ENCODE data around the gene SLC35E1.

The SLC35E1 gene

DNA sequence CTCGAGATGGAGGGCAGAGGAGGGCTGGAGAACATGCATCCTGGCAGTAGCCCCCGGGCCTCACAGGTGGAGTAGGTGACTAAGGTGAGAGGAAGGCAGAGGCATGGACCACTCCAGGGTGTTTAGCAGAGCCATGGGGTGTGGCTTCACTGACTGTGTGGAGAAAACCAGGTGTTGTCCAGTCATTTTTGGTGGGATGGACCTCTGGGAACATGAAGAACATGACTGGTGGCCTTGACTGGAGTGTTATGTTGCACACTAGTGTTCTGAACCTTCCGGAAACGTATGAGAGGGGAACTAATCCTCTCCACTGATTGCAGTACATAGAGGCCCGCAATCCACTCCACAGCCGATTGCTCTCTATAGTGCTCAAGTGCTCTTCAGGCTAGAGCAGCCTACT lies 38.9 kb upstream of the SLC35E1 start:
- 94 to 95% methylated on average over 6 of the region's 6 CpGs for WGBS, 2 experiments
- Histone ChIP-seq H3K27ac (ENCODE audit: insufficient read depth, low read depth, low read length, poor library complexity, severe bottlenecking) (no peak overlapping the region), H3K4me3 (ENCODE audit: insufficient read depth, low read depth, low read length) (no peak overlapping the region), H3K36me3 (ENCODE audit: control insufficient read depth, insufficient read depth, low read length) (no peaks in the 10 kb centered on the region), H3K4me1 (ENCODE audit: control insufficient read depth, insufficient read depth, low read length) (peaks cover under 1% of the 10 kb centered on the region), H3K27me3 (ENCODE audit: control insufficient read depth, insufficient read depth, low read length, poor library complexity, severe bottlenecking) (no peaks in the 10 kb centered on the region), H3K9me3 (ENCODE audit: control insufficient read depth, low read length) (no peaks in the 10 kb centered on the region)

DNA sequence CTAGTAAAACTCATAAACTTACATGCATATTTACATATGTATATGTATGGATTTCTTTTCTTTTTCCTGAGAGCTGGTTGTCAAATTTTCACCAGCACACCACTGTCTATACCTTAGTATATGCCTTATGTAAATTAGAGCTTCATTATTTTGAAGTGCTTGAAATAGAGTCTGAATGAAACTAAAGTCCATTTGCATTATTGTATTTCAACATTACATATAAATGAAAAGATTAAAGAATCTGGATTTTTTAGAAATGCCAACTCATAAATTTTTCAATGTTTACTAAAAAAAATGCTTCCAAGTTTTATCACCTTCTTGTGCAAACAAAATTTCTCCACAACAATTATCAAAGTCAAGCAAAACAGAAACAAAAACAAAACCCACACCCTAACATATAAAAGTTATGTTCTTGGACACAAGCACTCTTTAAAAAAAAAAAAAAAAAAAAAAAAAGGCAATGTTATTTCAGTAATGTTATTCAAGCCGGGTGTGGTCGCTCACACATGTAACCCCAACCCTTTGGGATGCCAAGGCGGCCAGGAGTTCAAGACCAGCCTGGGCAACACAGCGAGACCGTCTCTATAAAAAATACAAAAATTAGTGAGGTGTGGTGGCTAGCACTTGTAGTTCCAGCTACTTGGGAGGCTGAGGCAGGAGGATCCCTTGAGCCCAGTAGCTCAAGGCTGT lies 37.4 kb upstream of the SLC35E1 start:
- Histone ChIP-seq H3K4me1 (ENCODE audit: control insufficient read depth, insufficient read depth, low read length) (no peaks in the 10 kb centered on the region), H3K27me3 (ENCODE audit: control insufficient read depth, insufficient read depth, low read length, poor library complexity, severe bottlenecking) (no peaks in the 10 kb centered on the region), H3K36me3 (ENCODE audit: control insufficient read depth, insufficient read depth, low read length) (no peaks in the 10 kb centered on the region), H3K9me3 (ENCODE audit: control insufficient read depth, low read length) (no peaks in the 10 kb centered on the region), H3K4me3 (ENCODE audit: insufficient read depth, low read depth, low read length) (no peak overlapping the region), H3K27ac (ENCODE audit: insufficient read depth, low read depth, low read length, poor library complexity, severe bottlenecking) (no peak overlapping the region)
- WGBS, 2 experiments = 91 to 93% methylated on average over 5 of the region's 5 CpGs

DNA sequence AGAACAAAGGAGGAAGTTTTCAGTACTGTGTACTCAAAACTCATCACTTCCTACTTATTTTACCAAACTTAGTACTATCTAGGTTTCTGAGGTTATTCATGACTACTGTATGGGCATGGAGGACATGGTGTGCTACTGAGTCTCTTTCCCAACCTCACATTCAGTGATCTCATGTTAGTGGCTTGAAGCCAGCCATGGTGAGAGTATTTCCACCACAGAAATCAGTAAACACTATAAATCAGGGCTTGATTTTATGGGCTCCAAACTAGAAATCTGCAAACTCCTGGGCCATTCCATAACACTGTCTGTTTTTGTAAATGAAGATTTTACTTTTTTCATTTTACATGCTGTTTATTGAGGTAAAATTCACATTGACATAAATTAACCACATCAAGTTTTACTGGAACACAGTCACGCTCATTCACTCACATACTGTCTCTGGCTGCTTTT lies 36.1 kb upstream of the SLC35E1 start:
- WGBS, 2 experiments = 91 to 92% methylated on average over 1 of the region's 1 CpG
- H3K4me1 ChIP-seq (ENCODE audit: control insufficient read depth, insufficient read depth, low read length) = no peaks in the 10 kb centered on the region
- H3K9me3 ChIP-seq (ENCODE audit: control insufficient read depth, low read length) = no peaks in the 10 kb centered on the region
- H3K27me3 ChIP-seq (ENCODE audit: control insufficient read depth, insufficient read depth, low read length, poor library complexity, severe bottlenecking) = no peaks in the 10 kb centered on the region
- H3K27ac ChIP-seq (ENCODE audit: insufficient read depth, low read depth, low read length, poor library complexity, severe bottlenecking) = no peak overlapping the region
- no peak overlapping the region for H3K4me3 ChIP-seq (ENCODE audit: insufficient read depth, low read depth, low read length)
- no peaks in the 10 kb centered on the region for H3K36me3 ChIP-seq (ENCODE audit: control insufficient read depth, insufficient read depth, low read length)

DNA sequence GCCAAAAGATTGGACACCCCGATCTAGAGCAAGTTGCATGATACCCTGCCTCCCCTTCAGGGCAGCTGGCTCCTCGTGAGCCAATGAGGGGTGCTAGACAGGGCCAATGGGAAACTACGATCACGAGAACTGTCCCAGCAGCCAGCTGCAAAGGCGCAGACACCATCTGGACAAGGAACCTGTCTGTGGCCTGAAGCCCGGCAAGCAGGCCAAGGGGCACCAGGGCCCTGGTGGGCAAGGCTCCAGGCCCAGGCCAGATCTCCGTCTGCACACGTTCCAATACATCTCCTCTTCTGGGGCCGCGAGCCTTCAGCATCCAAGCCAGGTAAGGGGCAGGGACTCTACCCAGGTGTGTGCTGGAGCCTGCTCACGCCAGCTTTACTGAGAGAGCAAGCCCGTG lies 35.6 kb upstream of the SLC35E1 start:
- Histone ChIP-seq H3K4me3 (ENCODE audit: insufficient read depth, low read depth, low read length) (no peak overlapping the region), H3K36me3 (ENCODE audit: control insufficient read depth, insufficient read depth, low read length) (no peaks in the 10 kb centered on the region), H3K27ac (ENCODE audit: insufficient read depth, low read depth, low read length, poor library complexity, severe bottlenecking) (no peak overlapping the region), H3K9me3 (ENCODE audit: control insufficient read depth, low read length) (no peaks in the 10 kb centered on the region), H3K27me3 (ENCODE audit: control insufficient read depth, insufficient read depth, low read length, poor library complexity, severe bottlenecking) (no peaks in the 10 kb centered on the region), H3K4me1 (ENCODE audit: control insufficient read depth, insufficient read depth, low read length) (no peaks in the 10 kb centered on the region)
- 92% methylated on average over 12 of the region's 12 CpGs for WGBS, 2 experiments

DNA sequence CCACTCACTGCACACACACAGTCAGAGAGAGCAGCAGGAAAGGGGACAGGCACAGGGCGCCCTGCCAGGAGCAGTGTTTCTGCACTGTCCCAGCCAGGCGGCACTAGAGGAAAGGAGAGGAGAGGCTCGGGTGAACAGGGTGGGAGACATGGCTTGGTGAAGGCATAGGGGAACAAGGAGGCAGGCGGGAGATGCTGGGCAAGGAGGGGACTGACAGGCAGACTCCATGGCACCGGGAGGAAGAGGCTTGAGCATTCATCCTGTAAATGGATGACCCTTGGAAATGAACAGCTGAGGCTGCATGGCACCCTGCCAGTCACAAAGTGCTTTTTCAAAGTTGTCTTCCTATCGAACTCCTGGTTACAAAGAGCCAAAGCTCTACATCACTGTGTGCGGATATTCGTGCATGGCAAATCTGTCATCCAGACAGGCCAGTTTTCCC lies 33.4 kb upstream of the SLC35E1 start:
- no peaks in the 10 kb centered on the region for H3K9me3 ChIP-seq (ENCODE audit: control insufficient read depth, low read length)
- H3K27ac ChIP-seq (ENCODE audit: insufficient read depth, low read depth, low read length, poor library complexity, severe bottlenecking) = no peak overlapping the region
- no peaks in the 10 kb centered on the region for H3K36me3 ChIP-seq (ENCODE audit: control insufficient read depth, insufficient read depth, low read length)
- WGBS, 2 experiments = 90 to 91% methylated on average over 8 of the region's 8 CpGs
- no peak overlapping the region for H3K4me3 ChIP-seq (ENCODE audit: insufficient read depth, low read depth, low read length)
- H3K27me3 ChIP-seq (ENCODE audit: control insufficient read depth, insufficient read depth, low read length, poor library complexity, severe bottlenecking) = no peaks in the 10 kb centered on the region
- no peaks in the 10 kb centered on the region for H3K4me1 ChIP-seq (ENCODE audit: control insufficient read depth, insufficient read depth, low read length)

DNA sequence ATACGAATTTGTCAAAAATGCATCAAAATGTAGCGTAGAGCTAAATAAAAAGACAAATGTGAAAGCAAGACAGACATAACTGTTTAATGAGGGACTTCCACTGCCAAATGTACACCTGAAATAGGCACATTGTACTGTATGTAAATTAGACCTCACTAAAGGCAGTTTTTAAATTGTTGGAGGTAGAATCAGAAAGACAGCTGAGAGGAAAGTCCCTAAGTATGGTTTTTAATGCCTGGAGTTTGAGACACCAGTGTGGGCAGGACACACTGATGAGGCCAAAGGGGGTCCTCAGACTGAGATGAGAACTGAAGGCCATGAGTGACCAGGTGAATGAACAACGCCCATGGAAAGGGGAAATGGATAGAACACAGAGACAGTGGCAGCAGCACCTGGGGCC lies 32.9 kb upstream of the SLC35E1 start:
- 91 to 96% methylated on average over 3 of the region's 3 CpGs for WGBS, 2 experiments
- Histone ChIP-seq H3K36me3 (ENCODE audit: control insufficient read depth, insufficient read depth, low read length) (no peaks in the 10 kb centered on the region), H3K9me3 (ENCODE audit: control insufficient read depth, low read length) (no peaks in the 10 kb centered on the region), H3K4me3 (ENCODE audit: insufficient read depth, low read depth, low read length) (no peak overlapping the region), H3K4me1 (ENCODE audit: control insufficient read depth, insufficient read depth, low read length) (no peaks in the 10 kb centered on the region), H3K27ac (ENCODE audit: insufficient read depth, low read depth, low read length, poor library complexity, severe bottlenecking) (no peak overlapping the region), H3K27me3 (ENCODE audit: control insufficient read depth, insufficient read depth, low read length, poor library complexity, severe bottlenecking) (no peaks in the 10 kb centered on the region)

DNA sequence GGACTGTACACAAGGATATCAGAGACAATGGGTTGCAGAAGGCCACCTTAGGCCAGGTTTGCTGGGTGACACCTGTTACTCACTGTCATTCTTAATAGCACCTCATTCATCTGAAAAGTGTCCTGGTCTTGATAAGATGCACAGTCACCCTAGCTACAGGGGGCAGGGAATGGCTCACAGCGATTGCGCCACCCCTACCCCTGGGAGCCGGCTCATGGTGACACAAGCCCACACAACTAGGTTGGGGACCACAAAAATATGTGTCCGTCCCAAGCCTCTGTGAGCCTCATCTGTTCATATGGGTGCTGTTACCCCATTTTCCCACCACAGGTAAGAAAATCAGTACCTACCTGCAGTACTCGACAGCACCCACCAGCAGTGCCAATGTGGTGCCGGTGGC lies 32.4 kb upstream of the SLC35E1 start:
- 95 to 97% methylated on average over 6 of the region's 6 CpGs for WGBS, 2 experiments
- H3K27me3 ChIP-seq (ENCODE audit: control insufficient read depth, insufficient read depth, low read length, poor library complexity, severe bottlenecking) = no peaks in the 10 kb centered on the region
- no peaks in the 10 kb centered on the region for H3K9me3 ChIP-seq (ENCODE audit: control insufficient read depth, low read length)
- H3K36me3 ChIP-seq (ENCODE audit: control insufficient read depth, insufficient read depth, low read length) = no peaks in the 10 kb centered on the region
- H3K4me1 ChIP-seq (ENCODE audit: control insufficient read depth, insufficient read depth, low read length) = no peaks in the 10 kb centered on the region
- H3K4me3 ChIP-seq (ENCODE audit: insufficient read depth, low read depth, low read length) = no peak overlapping the region
- H3K27ac ChIP-seq (ENCODE audit: insufficient read depth, low read depth, low read length, poor library complexity, severe bottlenecking) = no peak overlapping the region

DNA sequence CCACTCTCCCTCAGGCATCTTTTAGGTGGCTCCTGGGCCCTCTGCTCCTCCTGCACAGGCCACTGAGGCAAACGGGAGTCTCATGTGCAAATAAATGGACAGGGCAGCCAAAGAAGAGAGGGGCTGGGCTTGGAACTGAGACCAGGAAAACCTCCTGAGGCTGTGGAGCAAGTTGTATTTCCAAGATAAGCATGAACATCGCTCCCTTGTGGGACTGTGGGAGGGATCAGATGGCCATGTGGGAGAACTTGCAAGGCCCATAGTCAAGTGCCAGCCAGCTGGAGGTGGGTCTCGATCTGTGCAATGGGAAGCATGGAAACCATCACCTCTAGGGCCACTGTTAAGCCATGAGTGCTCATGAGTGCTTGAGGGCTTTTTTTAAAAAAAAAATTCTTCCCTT lies 30.9 kb upstream of the SLC35E1 start:
- H3K27ac ChIP-seq (ENCODE audit: insufficient read depth, low read depth, low read length, poor library complexity, severe bottlenecking) = no peak overlapping the region
- H3K4me3 ChIP-seq (ENCODE audit: insufficient read depth, low read depth, low read length) = no peak overlapping the region
- WGBS, 2 experiments = 88% methylated on average over 3 of the region's 3 CpGs
- H3K27me3 ChIP-seq (ENCODE audit: control insufficient read depth, insufficient read depth, low read length, poor library complexity, severe bottlenecking) = no peaks in the 10 kb centered on the region
- no peaks in the 10 kb centered on the region for H3K36me3 ChIP-seq (ENCODE audit: control insufficient read depth, insufficient read depth, low read length)
- H3K9me3 ChIP-seq (ENCODE audit: control insufficient read depth, low read length) = no peaks in the 10 kb centered on the region
- H3K4me1 ChIP-seq (ENCODE audit: control insufficient read depth, insufficient read depth, low read length) = no peaks in the 10 kb centered on the region

DNA sequence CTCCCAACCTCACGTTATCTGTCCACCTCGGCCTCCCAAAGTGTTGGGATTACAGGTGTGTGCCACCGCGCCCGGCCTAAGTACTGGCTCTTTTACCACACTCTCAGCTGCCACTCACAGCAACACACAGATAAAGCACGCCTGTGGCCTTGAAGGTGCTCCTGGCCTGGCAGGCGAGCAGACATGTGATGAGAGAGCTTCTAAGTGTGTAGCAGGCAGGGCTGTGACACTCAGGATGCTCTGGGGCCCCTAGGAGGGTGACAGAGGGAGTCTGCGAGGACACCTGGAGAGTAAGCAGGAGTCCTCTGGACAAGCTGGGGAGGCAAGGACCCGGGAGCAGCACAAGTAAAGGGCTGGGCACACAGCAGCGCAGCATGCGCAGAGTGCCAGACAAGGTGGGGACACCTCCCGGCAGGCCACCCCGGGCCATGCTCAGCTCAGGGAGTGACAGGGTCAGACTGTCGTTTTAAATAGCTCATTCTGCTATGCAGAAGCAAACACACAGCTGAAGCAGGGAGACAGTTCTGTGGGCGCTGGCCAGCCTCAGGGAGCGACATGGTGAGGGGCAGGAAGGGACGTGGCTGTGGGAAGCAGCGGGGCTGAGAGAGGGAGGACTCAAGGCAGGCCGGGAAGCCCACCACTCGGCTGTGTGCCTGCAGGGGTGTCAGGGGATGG lies 29.3 kb upstream of the SLC35E1 start:
- no peaks in the 10 kb centered on the region for H3K36me3 ChIP-seq (ENCODE audit: control insufficient read depth, insufficient read depth, low read length)
- no peaks in the 10 kb centered on the region for H3K9me3 ChIP-seq (ENCODE audit: control insufficient read depth, low read length)
- 92 to 96% methylated on average over 20 of the region's 20 CpGs for WGBS, 2 experiments
- no peak overlapping the region for H3K27ac ChIP-seq (ENCODE audit: insufficient read depth, low read depth, low read length, poor library complexity, severe bottlenecking)
- H3K4me3 ChIP-seq (ENCODE audit: insufficient read depth, low read depth, low read length) = no peak overlapping the region
- H3K27me3 ChIP-seq (ENCODE audit: control insufficient read depth, insufficient read depth, low read length, poor library complexity, severe bottlenecking) = no peaks in the 10 kb centered on the region
- H3K4me1 ChIP-seq (ENCODE audit: control insufficient read depth, insufficient read depth, low read length) = no peaks in the 10 kb centered on the region

DNA sequence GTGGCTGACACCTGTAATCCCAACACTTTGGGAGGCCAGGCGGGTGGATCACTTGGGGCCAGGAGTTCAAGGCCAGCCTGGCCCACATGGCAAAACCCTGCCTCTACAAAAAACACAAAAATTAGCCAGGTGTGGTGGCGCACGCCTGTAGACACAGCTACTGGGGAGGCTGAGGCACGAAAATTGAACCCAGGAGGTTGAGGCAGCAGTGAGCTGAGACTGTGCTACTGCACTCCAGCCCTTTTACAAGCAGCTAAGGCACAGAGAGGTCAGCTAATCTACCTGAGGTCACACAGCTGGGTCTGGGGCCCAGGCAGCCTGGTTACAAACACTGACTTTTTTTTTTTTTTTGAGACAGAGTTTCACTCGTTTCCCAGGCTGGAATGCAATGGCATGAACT lies 28.6 kb upstream of the SLC35E1 start:
- Histone ChIP-seq H3K4me1 (ENCODE audit: control insufficient read depth, insufficient read depth, low read length) (no peaks in the 10 kb centered on the region), H3K27ac (ENCODE audit: insufficient read depth, low read depth, low read length, poor library complexity, severe bottlenecking) (no peak overlapping the region), H3K9me3 (ENCODE audit: control insufficient read depth, low read length) (no peaks in the 10 kb centered on the region), H3K36me3 (ENCODE audit: control insufficient read depth, insufficient read depth, low read length) (no peaks in the 10 kb centered on the region), H3K4me3 (ENCODE audit: insufficient read depth, low read depth, low read length) (no peak overlapping the region), H3K27me3 (ENCODE audit: control insufficient read depth, insufficient read depth, low read length, poor library complexity, severe bottlenecking) (no peaks in the 10 kb centered on the region)
- 90 to 93% methylated on average over 5 of the region's 5 CpGs for WGBS, 2 experiments

All from ectodermal cell (in vitro differentiated cells).